HS-27A (cell line): ENCODE measurements around the gene CEP19.

ENCODE experiments used
- DNase-seq: peaks from one replicate; pipeline ENCODE4 v3.0.0-alpha.2; 2012; ENCODE audit warnings: low read depth, missing footprints

The CEP19 gene

DNA sequence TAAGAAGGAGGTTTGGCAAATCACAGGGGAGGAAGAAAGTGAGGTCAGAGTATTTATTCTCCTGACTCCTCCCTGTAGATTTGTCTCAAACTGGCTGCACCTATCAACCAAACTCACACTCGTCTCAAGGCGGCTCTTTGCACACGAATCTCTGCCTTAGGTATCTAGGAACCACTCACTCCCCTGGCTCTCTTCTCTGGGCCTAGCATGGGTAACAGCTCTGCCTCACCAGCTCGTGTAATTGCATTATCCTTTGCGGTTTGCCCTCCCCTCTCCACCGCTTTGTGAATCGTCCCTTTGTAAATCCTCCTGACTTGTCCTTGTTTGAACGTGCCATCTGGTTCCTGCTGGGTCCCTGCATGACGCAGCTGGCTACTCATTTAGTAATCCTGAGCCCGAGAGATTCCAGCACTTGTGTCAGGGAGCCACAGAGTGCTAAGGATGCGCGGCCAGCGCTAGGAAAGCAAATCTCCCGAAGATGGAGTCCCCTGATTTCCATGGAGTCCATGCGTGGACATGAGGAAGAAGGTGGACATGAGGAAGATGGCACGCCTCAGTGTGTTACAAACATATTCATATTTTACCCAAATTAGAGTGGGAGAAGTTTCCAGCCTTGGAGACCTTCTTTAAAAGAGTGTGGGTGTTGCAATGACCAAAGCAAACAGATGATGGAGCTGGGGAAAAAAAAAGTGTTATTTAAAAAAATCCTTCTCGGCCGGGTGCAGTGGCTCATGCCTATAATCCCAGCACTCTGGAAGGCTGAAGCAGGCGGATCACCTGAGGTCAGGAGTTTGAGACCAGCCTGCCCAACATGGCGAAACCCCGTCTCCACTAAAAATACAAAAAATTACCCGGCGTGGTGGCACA is 45.8 kb downstream of the CEP19 start:
- no peak for DNase-seq

DNA sequence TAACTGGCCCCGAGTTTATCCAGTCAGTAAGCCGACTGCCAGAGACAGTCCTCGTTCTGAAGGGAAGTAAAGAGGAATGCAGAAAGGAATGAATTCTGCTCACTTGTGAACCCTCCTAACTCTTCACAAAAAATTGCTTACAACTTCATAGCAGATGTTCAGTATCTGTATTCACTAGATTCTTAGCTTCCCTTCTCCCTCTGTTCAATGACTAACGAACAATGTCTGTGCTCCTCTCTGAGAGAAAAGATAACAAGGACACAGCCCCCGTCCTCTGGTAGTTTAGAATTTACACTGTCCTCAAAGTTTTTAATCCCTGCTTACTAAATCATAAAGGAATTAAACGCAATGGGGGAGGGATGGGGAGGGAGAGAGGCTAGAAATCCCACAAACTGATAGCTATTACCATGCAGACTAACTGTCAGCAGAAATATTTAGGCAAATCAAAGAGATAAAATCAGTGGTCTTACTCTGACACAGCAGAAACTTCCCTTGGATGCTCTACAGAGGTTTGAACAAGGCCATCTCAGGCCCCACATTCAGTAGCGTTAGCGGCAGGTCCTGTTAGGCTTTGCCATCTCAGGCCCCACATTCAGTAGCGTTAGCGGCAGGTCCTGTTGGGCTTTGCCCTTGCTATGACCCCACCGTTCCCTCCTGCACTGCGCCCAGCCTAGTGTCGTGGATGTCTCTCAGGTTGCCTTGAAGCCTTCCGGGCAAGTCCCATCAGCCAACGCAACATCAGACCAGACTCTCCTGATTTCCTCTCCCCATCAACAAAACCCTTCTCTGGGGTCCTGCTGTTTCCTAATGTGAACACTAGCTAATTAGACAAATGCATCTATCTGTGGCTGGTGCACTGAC is 49.1 kb downstream of the CEP19 start:
- DNase-seq = no peak

DNA sequence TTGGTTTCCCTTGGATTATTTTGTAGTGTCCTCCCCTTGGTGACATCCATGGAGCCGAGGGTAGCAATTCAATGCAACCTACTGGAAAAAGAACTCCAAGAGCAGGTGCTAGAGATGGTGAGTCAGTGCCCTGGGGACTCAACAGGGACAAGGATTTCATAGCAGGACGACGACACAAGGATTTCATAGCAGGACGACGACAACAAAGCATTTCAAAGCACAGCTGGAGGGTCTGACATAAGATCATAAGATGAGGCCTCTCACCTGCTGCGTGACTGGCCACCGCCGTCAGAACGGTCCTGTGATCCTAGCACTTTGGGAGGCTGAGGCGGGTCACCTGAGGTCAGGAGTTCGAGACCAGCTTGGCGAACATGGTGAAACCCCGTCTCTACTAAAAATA is 50.0 kb downstream of the CEP19 start:
- no peak for DNase-seq

DNA sequence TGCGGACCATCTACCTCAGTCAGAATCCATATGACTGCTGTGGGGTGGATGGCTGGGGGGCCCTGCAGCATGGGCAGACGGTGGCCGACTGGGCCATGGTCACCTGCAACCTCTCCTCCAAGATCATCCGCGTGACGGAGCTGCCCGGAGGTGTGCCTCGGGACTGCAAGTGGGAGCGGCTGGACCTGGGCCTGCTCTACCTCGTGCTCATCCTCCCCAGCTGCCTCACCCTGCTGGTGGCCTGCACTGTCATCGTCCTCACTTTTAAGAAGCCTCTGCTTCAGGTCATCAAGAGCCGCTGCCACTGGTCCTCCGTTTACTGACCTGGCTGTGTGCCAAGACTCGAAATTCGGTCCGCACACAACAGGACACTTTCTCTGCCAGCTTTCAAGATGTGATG is 50.6 kb downstream of the CEP19 start:
- DNase-seq = no peak

DNA sequence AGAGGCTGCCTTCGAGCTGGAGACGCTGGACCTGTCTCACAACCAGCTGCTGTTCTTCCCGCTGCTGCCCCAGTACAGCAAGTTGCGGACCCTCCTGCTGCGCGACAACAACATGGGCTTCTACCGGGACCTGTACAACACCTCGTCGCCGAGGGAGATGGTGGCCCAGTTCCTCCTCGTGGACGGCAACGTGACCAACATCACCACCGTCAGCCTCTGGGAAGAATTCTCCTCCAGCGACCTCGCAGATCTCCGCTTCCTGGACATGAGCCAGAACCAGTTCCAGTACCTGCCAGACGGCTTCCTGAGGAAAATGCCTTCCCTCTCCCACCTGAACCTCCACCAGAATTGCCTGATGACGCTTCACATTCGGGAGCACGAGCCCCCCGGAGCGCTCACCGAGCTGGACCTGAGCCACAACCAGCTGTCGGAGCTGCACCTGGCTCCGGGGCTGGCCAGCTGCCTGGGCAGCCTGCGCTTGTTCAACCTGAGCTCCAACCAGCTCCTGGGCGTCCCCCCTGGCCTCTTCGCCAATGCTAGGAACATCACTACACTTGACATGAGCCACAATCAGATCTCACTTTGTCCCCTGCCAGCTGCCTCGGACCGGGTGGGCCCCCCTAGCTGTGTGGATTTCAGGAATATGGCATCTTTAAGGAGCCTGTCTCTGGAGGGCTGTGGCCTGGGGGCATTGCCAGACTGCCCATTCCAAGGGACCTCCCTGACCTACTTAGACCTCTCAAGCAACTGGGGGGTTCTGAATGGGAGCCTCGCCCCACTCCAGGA is 51.5 kb downstream of the CEP19 start:
- no peak for DNase-seq

DNA sequence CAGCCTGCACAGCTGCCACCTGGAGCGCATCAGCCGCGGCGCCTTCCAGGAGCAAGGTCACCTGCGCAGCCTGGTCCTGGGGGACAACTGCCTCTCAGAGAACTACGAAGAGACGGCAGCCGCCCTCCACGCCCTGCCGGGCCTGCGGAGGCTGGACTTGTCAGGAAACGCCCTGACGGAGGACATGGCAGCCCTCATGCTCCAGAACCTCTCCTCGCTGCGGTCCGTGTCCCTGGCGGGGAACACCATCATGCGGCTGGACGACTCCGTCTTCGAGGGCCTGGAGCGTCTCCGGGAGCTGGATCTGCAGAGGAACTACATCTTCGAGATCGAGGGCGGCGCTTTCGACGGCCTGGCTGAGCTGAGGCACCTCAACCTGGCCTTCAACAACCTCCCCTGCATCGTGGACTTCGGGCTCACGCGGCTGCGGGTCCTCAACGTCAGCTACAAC is 52.1 kb downstream of the CEP19 start:
- no peak for DNase-seq
